Measurements from ENCODE around the gene AMER2. TPM values are rescaled to one million over a fixed set of nuclear protein-coding genes. Genes with fewer than 3 reads are reported as not detected.
"Not testable (repeated sequence)": the region's sequence is repeated elsewhere in the genome, so short reads cannot be mapped to it uniquely, and the experiment has no call there.

AMER2 gene
- total RNA-seq, 1 donor from 2014 or later, result 143 TPM

- not testable (repeated sequence) for DNase-seq (ENCODE audit: low spot score in 2 of 2); FAIRE-seq
Measured at GRCh38 chr13:25165163-25165562, 6.9 kb downstream of the AMER2 start.

GRCh38 chr13:25157681-25158080 is 14.4 kb downstream of the AMER2 start:
- DNase-seq (ENCODE audit: low spot score in 2 of 2), result no peak
- no peak for FAIRE-seq

- FAIRE-seq (peak; percentile 26), DNase-seq (ENCODE audit: low spot score in 2 of 2) (no peak)
Measured at GRCh38 chr13:25153736-25154135, 18.4 kb downstream of the AMER2 start.

- DNase-seq (ENCODE audit: low spot score in 2 of 2) (no peak), FAIRE-seq (no peak)
Measured at GRCh38 chr13:25151626-25152195, 20.4 kb downstream of the AMER2 start.

- no peak for FAIRE-seq
- no peak for DNase-seq (ENCODE audit: low spot score in 2 of 2)
Measured at GRCh38 chr13:25149711-25150110, 22.4 kb downstream of the AMER2 start.

GRCh38 chr13:25148402-25148771 is 23.7 kb downstream of the AMER2 start:
- FAIRE-seq, result no peak
- DNase-seq (ENCODE audit: low spot score in 2 of 2), result no peak

GRCh38 chr13:25147638-25148401 is 24.3 kb downstream of the AMER2 start:
- FAIRE-seq, result no peak
- DNase-seq (ENCODE audit: low spot score in 2 of 2), result no peak

- FAIRE-seq, result no peak
Measured at GRCh38 chr13:25143706-25144105, 28.4 kb downstream of the AMER2 start.

GRCh38 chr13:25141042-25141441 is 31.0 kb downstream of the AMER2 start:
- FAIRE-seq (no peak), DNase-seq (ENCODE audit: low spot score in 2 of 2) (no peak)

More at GRCh38 chr13:25143706-25144105, 28.4 kb downstream of the AMER2 start:
- no peak for DNase-seq (ENCODE audit: low spot score in 2 of 2)

- FAIRE-seq (no peak), DNase-seq (ENCODE audit: low spot score in 2 of 2) (no peak)
Measured at GRCh38 chr13:25137788-25138115, 34.3 kb downstream of the AMER2 start.

- DNase-seq (ENCODE audit: low spot score in 2 of 2) (no peak), FAIRE-seq (no peak)
Measured at GRCh38 chr13:25136880-25137787, 35.0 kb downstream of the AMER2 start.

- FAIRE-seq, result no peak
- no peak for DNase-seq (ENCODE audit: low spot score in 2 of 2)
Measured at GRCh38 chr13:25135896-25136295, 36.2 kb downstream of the AMER2 start.

- no peak for FAIRE-seq
- no peak for DNase-seq (ENCODE audit: low spot score in 2 of 2)
Measured at GRCh38 chr13:25132751-25133390, 39.2 kb downstream of the AMER2 start.

GRCh38 chr13:25131881-25132420 is 40.1 kb downstream of the AMER2 start:
- DNase-seq (ENCODE audit: low spot score in 2 of 2) (no peak), FAIRE-seq (no peak)

GRCh38 chr13:25130944-25131343 is 41.1 kb downstream of the AMER2 start:
- DNase-seq (ENCODE audit: low spot score in 2 of 2), result no peak
- no peak for FAIRE-seq

GRCh38 chr13:25118378-25118905 is 53.6 kb downstream of the AMER2 start:
- FAIRE-seq (no peak), DNase-seq (ENCODE audit: low spot score in 2 of 2) (no peak)

GRCh38 chr13:25117312-25117711 is 54.8 kb downstream of the AMER2 start:
- FAIRE-seq, result no peak
- no peak for DNase-seq (ENCODE audit: low spot score in 2 of 2)

GRCh38 chr13:25116044-25116443 is 56.0 kb downstream of the AMER2 start:
- FAIRE-seq (no peak), DNase-seq (ENCODE audit: low spot score in 2 of 2) (no peak)

- DNase-seq (ENCODE audit: low spot score in 2 of 2), result peak; percentile 44 to 75
- FAIRE-seq, result no peak
Measured at GRCh38 chr13:25114220-25114619, 57.9 kb downstream of the AMER2 start.

GRCh38 chr13:25112695-25113255 is 59.3 kb downstream of the AMER2 start:
- FAIRE-seq (no peak), DNase-seq (ENCODE audit: low spot score in 2 of 2) (no peak)

Data from frontal cortex (tissue), 4 donors.